ENCODE data around the gene RHO.

Gene RHO

GRCh38 chr3:129507181-129507831 is 21.1 kb upstream of the RHO start:
- Histone ChIP-seq H3K27me3 (ENCODE audit: low read depth, low read length) (no peaks in the 10 kb centered on the region), H4K20me1 (ENCODE audit: insufficient read depth, low read length) (no peaks in the 10 kb centered on the region), H3K9ac (ENCODE audit: low read length) (no peak overlapping the region), H3K27ac (ENCODE audit: low read length) (no peak overlapping the region), H3K4me3 (ENCODE audit: low read length) (no peak overlapping the region), H2AFZ (ENCODE audit: low read depth, low read length) (no peak overlapping the region), H3K79me2 (ENCODE audit: low read length) (no peaks in the 10 kb centered on the region), H3K9me3 (ENCODE audit: insufficient read depth, low read length) (no peaks in the 10 kb centered on the region), H3K4me1 (ENCODE audit: low read length) (no peaks in the 10 kb centered on the region), H3K36me3 (replicated peaks; ENCODE audit: low read depth, low read length) (no peaks in the 10 kb centered on the region), H3K4me2 (ENCODE audit: low read length) (no peak overlapping the region)
- no peak for TF ChIP-seq CTCF (IDR thresholded peaks at IDR 0.05; ENCODE audit: low read depth, low read length)
- TF ChIP-seq EZH2phosphoT487 (IDR thresholded peaks at IDR 0.05; ENCODE audit: low read depth), result no peak

GRCh38 chr3:129512595-129512994 is 15.8 kb upstream of the RHO start:
- H3K79me2 ChIP-seq (ENCODE audit: low read length), result no peaks in the 10 kb centered on the region
- H3K4me3 ChIP-seq (ENCODE audit: low read length), result no peak overlapping the region
- H3K4me2 ChIP-seq (ENCODE audit: low read length), result no peak overlapping the region
- H3K4me1 ChIP-seq (ENCODE audit: low read length), result no peaks in the 10 kb centered on the region
- H3K27ac ChIP-seq (ENCODE audit: low read length), result no peak overlapping the region
- no peaks in the 10 kb centered on the region for H3K9me3 ChIP-seq (ENCODE audit: insufficient read depth, low read length)
- H3K36me3 ChIP-seq (replicated peaks; ENCODE audit: low read depth, low read length), result no peaks in the 10 kb centered on the region
- TF ChIP-seq CTCF (IDR thresholded peaks at IDR 0.05; ENCODE audit: low read depth, low read length), result no peak
- no peak for TF ChIP-seq EZH2phosphoT487 (IDR thresholded peaks at IDR 0.05; ENCODE audit: low read depth)
- H3K27me3 ChIP-seq (ENCODE audit: low read depth, low read length), result no peaks in the 10 kb centered on the region
- no peak overlapping the region for H3K9ac ChIP-seq (ENCODE audit: low read length)
- no peak overlapping the region for H2AFZ ChIP-seq (ENCODE audit: low read depth, low read length)
- no peaks in the 10 kb centered on the region for H4K20me1 ChIP-seq (ENCODE audit: insufficient read depth, low read length)

- Histone ChIP-seq H4K20me1 (ENCODE audit: insufficient read depth, low read length) (no peaks in the 10 kb centered on the region), H3K4me3 (ENCODE audit: low read length) (no peak overlapping the region), H3K9me3 (ENCODE audit: insufficient read depth, low read length) (no peaks in the 10 kb centered on the region)
Measured at GRCh38 chr3:129513705-129514104, 14.7 kb upstream of the RHO start.

GRCh38 chr3:129514110-129514509 is 14.3 kb upstream of the RHO start:
- no peak overlapping the region for H3K27ac ChIP-seq (ENCODE audit: low read length)
- TF ChIP-seq EZH2phosphoT487 (IDR thresholded peaks at IDR 0.05; ENCODE audit: low read depth) (no peak), CTCF (IDR thresholded peaks at IDR 0.05; ENCODE audit: low read depth, low read length) (no peak)
- no peaks in the 10 kb centered on the region for H3K9me3 ChIP-seq (ENCODE audit: insufficient read depth, low read length)
- no peaks in the 10 kb centered on the region for H3K27me3 ChIP-seq (ENCODE audit: low read depth, low read length)
- H4K20me1 ChIP-seq (ENCODE audit: insufficient read depth, low read length), result no peaks in the 10 kb centered on the region
- H3K36me3 ChIP-seq (replicated peaks; ENCODE audit: low read depth, low read length), result no peaks in the 10 kb centered on the region
- no peaks in the 10 kb centered on the region for H3K79me2 ChIP-seq (ENCODE audit: low read length)
- H3K4me2 ChIP-seq (ENCODE audit: low read length), result no peak overlapping the region
- H3K4me3 ChIP-seq (ENCODE audit: low read length), result no peak overlapping the region
- no peak overlapping the region for H3K9ac ChIP-seq (ENCODE audit: low read length)
- no peaks in the 10 kb centered on the region for H3K4me1 ChIP-seq (ENCODE audit: low read length)
- H2AFZ ChIP-seq (ENCODE audit: low read depth, low read length), result no peak overlapping the region

More at GRCh38 chr3:129513705-129514104, 14.7 kb upstream of the RHO start:
- no peaks in the 10 kb centered on the region for H3K27me3 ChIP-seq (ENCODE audit: low read depth, low read length)
- H3K9ac ChIP-seq (ENCODE audit: low read length), result no peak overlapping the region
- no peak overlapping the region for H2AFZ ChIP-seq (ENCODE audit: low read depth, low read length)
- no peaks in the 10 kb centered on the region for H3K4me1 ChIP-seq (ENCODE audit: low read length)
- H3K27ac ChIP-seq (ENCODE audit: low read length), result no peak overlapping the region
- TF ChIP-seq EZH2phosphoT487 (IDR thresholded peaks at IDR 0.05; ENCODE audit: low read depth) (no peak), CTCF (IDR thresholded peaks at IDR 0.05; ENCODE audit: low read depth, low read length) (no peak)
- no peaks in the 10 kb centered on the region for H3K36me3 ChIP-seq (replicated peaks; ENCODE audit: low read depth, low read length)
- no peaks in the 10 kb centered on the region for H3K79me2 ChIP-seq (ENCODE audit: low read length)
- no peak overlapping the region for H3K4me2 ChIP-seq (ENCODE audit: low read length)

All from OCI-LY3 (cell line).